HG03565 (cell line): ENCODE measurements around the gene IQCE.
"Not testable (repeated sequence)": the region's sequence is repeated elsewhere in the genome, so short reads cannot be mapped to it uniquely, and the experiment has no call there.

Experiments
- ATAC-seq: cut with Tn5 transposase; IDR thresholded peaks from one replicate; pipeline ENCODE4 v1.9.1; 2021; ENCODE audit warnings: mild to moderate bottlenecking, moderate library complexity; ENCODE audit not compliant: unreplicated experiment

Gene IQCE

DNA sequence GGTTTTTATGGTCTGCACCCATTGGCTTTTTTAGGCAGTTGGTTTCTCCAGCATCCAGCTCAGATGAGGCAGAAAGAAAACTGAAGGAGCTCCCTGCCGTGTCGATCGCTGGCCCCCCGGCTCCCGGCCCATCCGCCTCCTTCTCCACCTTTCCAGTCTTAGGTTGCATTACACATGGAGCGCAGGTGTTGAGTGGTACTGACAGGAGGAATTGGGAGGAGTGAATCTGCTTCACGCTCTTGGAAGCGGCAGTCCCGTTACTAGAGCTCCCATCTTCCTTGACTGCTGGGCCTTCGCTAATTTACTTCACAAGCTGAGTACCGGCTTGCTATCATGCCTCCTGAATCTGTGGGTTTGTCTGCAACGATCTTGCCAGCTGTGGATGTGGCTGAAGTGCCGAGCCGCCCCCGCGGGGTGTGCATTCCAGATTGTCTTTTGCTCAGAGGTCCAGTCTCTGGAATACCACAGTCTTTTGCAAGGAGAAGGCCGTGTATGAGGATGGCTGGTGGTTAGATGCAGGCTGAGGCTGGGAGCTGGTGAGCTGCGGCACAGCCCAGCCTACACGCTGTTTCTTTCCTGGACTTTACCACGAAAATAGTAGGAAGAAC, 17.1 kb downstream of the IQCE start:
- ATAC-seq, result no peak

DNA sequence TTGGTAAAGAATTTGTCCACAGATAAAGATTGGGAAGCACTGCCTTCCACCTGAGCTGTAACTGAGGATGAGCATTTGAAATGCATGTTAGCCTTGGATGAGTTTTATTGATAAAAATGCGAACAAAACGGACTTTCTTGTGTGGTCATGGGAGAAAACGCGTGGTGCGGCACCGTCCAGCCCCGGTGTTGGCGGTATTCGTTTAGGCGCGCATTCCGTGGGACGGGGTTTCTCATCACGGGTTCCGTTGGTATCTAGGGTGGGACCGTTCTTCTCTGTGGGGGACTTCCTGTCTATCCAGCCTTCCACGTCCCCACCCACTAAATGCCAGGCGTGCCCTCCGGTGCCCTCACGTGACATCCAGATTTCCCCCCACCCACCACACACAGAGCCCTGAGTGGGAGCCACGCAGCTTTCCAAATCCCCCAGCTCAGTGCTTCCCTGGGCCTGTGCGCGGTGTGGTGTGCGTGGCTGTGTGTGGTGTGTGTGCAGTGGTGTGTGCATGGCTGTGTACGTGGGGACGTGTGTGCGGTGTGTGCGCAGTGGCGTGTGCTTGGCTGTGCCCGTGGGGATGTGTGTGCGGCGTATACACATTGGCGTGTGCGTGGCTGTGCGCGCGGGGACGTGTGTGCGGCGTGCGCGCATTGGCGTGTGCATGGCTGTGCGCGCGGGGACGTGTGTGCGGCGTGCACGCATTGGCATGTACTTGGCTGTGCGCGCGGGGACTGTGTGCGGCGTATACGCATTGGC, 18.1 kb downstream of the IQCE start:
- ATAC-seq, result no peak

DNA sequence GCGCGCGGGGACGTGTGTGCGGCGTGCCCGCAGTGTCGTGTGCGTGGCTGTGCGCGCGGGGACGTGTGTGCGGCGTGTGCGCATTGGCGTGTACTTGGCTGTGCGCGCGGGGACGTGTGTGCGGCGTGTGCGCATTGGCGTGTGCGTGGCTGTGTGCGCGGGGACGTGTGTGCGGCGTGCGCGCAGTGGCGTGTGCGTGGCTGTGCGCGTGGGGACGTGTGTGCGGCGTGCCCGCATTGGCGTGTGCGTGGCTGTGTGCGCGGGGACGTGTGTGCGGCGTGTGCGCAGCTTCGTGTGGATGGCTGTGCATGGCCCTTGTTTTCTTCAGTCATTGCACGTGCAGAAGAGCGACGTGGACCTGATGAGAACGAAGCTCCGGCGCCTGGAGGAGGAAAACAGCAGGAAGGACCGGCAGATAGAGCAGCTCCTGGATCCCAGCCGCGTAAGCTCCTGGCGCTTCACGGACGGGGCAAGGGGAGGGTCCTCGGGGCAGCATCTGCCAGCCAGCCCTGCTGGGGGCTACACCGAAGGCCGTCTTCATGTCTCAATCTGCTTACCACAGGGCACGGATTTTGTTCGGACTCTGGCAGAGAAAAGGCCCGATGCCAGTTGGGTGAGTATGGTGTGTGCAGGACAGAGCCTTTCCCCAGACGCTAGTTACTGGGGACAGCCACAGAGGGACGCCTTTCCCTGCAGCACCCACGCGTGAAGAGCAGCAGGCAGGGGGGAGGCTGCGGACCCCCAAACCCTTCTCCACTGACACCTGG, 19.3 kb downstream of the IQCE start:
- no peak for ATAC-seq

DNA sequence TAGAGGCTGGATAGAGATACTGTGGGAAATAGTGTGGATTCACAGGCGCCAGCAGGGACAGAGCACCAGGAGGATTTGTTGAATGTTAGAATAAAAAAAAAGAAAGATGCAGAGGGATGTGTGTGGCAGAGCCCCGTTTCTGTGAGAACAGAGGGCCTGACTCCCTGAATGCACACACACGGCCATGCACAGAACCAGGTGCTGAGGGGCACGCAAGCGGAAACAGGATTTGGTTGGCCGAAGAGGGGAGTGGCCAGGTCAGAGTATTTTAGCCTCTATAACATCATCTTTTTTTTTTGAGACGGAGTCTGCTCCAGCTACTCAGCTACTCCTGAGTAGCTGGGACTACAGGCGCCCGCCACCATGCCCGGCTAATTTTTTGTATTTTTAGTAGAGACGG, 21.9 kb downstream of the IQCE start:
- ATAC-seq, result no peak

DNA sequence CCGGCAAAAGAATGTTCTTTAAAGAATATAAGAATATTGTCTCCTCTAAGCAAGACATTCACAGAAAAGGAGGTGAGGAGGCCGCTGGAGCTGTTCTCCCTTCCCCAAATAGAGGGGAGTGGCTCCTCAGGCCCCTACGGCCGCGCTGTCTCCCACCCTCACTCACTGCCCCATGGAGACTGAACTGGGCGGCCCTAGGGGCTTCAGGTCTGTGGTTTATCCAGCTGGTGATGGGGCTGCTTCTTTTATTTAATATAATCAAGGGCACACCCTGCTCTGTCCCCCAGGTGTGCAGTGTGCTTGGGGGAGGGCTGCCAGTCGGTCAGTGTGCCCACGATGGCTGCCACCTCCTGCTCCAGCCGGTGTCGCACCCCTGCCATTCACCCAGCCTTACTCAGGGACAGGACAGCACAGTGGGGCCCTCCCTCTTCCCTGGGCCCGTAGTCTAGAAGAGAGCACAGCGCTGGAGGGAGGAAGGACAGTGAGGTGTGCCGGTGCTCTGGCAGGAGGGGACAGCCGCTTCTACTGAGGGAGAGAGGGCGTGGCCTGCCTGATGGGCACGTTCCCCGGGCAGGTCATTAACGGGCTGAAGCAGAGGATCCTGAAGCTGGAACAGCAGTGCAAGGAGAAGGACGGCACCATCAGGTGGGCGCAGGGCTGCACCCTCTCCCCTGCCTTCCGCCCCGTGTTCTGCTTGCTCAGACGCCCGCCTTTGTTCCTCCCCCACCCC, 23.4 kb downstream of the IQCE start:
- ATAC-seq, result no peak

DNA sequence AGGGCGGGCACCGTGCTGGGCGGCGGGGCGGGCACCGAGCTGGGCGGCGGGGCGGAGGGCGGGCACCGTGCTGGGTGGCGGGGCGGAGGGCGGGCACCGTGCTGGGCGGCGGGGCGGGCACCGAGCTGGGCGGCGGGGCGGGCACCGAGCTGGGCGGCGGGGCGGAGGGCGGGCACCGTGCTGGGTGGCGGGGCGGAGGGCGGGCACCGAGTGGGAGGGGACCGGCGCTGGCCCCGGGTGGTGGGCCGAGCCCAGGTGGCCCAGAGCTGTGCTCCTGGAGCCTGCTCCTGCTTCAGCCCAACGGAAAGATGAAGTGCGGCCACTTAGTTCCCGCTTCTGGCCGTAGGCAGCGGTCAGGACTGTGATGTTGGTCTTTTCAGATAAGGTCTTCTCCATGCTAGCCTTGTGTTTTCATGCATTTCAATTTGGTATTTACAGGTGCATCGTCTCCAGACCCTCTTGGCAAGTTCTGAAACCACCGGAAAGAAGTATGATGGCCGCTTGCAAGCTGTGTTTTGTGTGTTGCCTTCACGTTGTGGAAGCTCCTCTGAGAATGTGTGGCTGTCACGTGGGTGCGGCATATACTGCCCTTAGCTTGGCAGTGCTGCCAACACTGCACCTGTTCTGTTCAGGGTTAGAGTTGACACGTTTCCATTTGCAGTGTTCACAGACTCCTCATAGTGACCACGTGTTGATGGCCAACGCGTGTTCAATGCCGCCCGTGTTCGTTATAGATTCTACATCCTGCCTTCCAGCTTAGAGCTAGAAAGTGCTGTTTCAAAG, 25.2 kb downstream of the IQCE start:
- no peak for ATAC-seq

DNA sequence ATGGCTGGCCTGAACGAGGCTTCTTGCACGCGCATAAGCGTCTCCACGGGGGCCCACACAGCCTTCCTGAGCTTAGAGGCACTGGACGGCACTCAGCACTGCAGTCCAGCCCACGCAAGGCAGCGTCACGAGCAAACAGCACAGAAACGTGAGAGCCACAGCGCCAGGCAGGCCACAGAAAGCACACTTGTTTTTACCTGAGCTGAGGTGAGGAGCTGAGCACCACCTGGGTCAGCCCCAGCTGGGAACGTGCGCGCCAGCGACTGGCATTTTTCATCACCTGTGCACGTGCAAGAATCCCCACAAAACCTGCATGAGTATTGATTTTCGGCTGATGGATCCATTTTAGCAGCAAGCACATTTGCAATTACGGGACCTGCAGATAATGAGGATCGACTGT, 26.7 kb downstream of the IQCE start:
- ATAC-seq, result no peak

DNA sequence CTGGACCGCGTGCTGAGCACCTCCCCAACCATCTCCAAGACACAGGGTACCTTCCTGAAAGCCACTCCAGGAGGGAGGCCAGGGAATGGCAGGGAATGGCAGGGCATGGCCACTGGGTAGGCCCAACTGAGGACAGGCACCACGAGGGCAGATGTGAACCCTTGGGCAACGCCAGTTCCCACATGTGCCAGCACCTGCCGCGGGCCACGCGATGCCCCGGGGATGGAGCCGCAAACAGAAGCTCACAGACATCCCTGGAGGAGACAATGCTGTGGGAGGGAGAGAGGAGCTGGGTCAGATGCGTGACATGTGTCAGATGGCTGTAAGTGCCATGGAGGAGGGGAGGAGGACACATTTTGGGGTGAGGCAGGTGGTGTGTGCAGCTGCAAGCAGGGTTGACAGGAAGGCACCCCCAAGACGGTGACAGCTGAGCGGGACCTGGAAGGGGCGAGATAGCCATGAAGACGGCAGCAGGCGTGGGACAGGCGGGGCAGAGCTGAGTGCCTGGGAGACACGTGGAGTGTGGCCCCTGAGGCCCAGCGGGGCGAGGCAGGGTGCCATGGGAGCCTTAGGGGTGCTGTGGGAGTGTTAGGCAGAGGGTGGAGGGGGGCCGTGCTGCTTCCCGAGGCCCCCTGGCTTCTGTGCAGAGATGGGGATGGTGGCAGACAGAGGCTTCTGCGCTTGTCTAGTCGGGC, 27.7 kb downstream of the IQCE start:
- ATAC-seq, result no peak

DNA sequence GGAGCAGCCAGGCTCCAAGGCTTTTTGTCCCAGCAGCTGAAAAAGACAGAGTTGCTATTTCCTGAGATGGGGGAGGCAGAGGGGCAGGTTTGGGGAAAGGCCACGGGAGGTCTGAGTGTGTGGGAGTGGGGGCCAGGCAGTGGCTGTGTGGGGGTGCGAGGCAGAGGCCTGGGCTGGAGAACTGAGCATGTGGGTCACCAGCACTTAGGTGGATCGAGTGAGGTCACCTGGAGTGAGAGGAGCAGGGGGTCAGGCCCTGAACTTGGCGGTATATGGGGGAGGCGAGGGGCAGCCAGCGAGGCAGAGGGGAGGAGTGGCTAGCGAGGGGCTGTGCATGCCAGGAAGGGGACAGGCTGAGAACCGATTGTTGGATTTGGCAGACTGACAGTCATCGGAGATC, 28.4 kb downstream of the IQCE start:
- ATAC-seq, result no peak

DNA sequence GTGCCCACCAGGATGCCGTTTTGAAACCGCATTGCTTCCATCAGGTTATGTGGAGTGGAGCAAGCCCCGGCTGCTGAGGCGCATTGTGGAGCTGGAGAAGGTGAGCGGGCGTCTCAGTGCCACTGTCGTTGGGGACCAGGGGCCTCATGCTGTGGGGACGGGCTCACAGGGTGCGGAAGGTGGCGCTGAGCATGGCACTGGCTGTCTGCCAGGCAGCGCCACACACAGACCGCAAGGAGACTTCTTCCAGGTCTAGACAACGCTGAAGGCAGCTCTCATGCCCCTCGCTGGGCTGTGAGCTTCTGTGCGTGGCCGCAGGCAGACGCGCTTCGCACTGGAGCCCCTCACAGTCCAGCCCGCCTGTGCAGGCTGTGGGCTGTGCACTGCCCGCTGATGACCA, 29.0 kb downstream of the IQCE start:
- ATAC-seq, result no peak

DNA sequence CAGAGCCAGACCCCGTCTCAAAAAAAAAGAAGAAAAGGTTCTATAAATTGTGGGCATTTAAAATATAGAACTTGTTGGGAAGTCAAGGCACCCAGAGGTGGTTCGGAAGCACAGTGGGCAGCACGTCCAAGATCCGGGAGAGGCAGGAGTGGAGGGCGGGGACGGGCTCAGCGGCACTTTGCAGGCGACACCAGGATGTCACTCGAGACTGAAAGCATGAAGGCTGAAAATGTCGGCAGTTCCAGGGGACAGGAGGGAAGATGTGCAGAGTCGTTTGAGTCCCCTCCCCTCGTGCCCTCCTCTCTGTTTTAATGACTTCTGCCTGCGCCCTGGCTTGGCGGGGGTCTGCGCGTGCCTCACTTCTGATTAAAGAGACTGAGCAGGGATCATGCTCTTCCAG, 30.6 kb downstream of the IQCE start:
- no peak for ATAC-seq

DNA sequence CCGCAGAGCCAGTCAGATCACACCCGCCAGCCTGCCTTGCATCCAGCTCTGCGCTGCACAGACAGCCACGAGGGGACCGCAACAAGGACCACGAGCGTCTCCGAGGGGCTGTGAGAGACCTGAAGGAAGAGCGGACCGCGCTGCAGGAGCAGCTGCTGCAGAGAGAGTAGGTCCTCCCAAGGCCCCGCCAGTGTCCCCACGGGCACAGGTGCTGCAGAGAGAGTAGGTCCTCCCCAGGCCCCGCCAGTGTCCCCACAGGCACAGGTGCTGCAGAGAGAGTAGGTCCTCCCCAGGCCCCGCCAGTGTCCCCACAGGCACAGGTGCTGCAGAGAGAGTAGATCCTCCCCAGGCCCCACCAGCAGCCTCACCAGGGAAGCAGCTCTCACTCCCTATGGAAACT, 31.2 kb downstream of the IQCE start:
- not testable (repeated sequence) for ATAC-seq

DNA sequence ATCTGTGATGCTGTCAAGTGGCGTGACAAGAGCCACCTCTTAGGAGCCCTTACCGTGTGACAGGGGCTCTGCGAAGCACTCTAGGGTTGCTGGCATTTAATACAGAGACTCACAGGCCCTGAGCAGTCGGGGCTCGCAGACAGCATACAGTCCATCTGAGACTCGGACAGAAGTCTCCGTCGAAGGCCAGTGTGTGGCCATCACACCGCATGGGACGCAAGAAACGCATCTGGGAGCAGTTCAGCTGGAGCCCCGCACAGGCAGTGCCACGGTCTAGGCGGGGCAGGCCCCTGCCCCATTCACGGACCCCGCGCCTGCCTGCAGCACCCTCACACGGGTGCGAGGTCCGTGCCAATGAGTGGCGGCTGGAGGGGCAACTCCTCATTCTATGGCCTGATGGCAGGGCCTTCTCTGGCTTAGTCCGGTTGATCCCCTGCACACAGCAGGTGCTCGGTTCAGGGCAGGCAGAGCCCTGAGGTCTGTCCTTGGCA, 33.6 kb downstream of the IQCE start:
- no peak for ATAC-seq

DNA sequence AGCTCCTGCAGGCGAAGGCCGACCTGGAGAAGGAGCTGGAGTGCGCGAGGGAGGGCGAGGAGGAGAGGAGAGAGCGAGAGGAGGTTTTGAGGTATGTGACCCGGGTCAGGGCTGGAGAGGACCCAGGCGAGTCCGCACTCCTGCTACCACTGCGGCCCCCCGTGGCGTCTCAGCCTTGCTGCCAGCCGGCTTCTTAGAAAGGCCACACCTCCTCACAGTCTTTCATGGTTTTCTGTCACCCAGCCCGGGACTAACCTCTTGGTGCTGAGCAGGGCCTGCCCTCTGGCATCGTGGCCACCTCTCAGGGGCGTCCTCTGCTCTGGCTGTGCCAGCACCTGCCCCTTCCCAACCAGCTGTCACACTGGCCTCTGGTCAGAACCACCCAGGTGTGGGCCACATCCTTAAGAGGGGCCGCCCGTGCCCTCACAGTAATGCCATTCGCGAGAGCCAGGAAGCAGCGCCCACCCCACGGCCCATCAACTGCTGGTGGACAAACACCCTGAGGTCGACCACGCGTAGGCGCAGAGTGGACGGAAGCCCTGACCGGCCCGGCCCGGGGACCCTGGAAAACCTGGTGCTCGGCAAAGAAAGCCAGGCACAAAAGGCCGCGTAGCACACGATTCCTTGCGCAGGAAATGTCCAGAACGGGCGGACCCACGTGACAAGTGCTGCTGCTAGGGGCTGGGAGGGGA, 34.4 kb downstream of the IQCE start:
- no peak for ATAC-seq

DNA sequence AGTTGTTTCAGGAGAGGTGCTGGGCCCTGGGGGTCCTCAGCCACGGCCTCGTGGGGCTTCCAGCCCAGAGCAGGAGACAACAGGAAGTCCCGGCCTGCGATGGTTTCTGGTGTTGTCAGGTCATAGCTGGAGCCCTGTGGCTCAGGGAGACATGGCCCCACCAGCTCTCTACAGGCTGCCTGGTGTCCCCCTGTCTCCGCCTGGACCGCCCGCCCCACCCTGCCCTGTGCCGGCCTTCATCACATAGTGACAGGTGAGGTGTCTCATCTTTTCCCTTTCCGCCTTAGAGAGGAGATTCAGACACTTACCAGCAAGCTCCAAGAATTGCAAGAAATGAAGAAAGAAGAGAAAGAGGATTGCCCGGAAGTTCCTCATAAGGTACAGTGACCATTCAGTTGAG, 35.8 kb downstream of the IQCE start:
- no peak for ATAC-seq

DNA sequence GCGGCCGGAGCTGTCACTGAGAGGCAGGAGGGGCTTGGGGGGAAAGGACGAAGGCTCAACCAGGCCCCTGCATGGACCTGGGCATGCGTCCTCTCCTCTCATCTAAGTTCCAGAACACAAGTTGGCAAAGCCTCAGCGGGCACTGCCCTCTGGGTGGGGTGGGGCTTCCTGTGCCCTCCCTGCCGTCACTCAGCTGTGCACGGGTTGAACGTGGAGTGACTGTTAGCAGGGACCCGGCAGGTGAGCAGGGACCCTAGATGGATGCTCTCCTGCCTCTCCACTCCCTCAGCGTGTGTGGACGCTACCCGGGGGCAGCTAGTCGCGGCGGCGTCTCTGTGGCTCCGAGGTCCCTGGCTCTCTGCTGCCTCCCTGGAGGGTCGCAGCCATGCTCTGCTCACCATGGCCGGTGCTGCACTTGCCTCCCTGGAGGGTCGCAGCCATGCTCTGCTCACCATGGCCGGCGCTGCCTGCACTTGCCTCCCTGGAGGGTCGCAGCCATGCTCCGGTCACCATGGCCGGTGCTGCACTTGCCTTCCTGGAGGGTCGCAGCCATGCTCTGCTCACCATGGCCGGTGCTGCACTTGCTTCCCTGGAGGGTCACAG, 36.6 kb downstream of the IQCE start:
- no peak for ATAC-seq

DNA sequence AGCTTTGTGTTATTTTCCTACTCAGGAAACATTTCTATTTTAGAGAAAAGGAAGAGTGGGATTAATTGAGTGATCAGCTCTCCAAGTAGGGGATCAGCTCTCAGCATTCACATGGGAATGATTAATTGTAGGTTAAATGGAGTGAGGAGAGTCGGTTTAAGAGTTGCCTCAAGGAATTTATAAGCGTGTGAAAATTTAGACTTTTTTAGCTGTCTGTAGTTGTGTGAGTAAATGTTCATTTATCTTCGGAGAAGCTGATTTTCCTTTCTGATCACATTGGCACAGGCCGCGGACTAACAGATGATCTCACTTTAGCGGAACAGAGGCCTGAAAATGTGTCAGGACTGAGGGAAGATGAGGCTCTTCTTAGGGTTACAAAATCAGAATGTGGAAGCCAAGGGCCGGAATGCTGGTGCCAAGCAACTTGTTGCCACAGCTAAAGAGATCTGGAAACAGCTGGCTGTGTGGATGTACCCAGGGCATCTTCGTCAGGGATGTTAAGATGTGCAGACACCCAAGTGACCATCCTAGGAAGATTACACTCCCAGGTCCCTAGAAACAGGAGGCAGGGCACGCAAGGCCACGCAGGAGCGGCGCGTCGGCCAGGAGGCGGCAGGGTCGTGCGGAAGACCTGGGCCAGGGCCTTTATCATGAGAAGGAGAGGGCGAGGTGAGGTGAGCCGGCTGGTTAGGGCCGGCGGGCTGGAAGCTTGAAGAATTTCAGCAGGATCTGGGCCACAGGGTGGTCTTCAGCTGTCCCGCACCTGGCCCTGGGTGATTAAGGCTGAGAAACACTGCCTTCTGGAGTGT, 37.9 kb downstream of the IQCE start:
- no peak for ATAC-seq

DNA sequence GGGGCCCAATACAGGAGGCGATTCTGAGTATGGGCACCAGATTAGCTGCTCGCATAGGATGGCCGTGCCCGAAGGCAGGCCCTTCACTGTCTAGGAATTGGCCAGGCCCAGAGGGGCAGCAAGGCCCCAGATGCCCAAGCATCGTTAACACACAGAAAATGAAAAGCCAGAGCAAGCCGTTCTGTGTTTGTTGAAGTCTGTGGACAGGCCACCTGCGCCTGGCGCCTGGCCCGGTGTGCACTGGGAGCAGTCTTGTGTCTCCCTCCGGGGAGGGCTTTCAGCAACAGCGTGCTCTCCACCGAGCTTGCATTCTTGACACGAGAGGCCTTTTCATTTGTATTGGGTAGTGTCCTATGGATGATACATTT, 38.5 kb downstream of the IQCE start:
- ATAC-seq, result no peak
